HG03196 (cell line): ENCODE results near the gene TMEM145.
"Not testable (repeated sequence)": the region's sequence is repeated elsewhere in the genome, so short reads cannot be mapped to it uniquely, and the experiment has no call there.

Experiments
- ATAC-seq: cut with Tn5 transposase; IDR thresholded peaks from one replicate; pipeline ENCODE4 v1.9.1; 2021; ENCODE audit not compliant: unreplicated experiment

The TMEM145 gene

GRCh38 chr19:42313096-42313839 lies at the start of gene TMEM145:
Gene TMEM145, plus strand, starts transcription at chr19:42313309. Its CDS starts 68 bp downstream, at chr19:42313377.
- no peak for ATAC-seq

DNA sequence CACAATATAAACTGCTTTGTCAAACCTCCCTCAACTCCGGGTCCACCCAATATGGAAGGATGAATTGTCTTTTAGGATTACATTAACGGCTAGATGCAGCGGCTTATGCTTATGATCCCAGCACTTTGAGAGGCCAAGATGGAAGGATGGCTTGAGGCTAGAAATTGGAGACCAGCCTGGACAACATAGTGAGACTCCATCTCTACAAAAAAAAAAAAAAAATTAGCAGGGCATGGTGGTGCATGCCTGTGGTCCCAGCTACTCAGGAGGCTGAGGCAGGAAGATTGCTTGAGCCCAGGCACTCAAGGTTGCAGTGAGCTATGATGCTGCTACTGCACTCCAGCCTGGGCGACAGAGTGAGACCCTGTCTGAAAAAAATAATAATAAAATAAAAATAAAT lies 47.0 kb upstream of the TMEM145 start:
- ATAC-seq = not testable (repeated sequence)

- not testable (repeated sequence) for ATAC-seq
Observed at GRCh38 chr19:42266928-42267603, 46.0 kb upstream of the TMEM145 start.

DNA sequence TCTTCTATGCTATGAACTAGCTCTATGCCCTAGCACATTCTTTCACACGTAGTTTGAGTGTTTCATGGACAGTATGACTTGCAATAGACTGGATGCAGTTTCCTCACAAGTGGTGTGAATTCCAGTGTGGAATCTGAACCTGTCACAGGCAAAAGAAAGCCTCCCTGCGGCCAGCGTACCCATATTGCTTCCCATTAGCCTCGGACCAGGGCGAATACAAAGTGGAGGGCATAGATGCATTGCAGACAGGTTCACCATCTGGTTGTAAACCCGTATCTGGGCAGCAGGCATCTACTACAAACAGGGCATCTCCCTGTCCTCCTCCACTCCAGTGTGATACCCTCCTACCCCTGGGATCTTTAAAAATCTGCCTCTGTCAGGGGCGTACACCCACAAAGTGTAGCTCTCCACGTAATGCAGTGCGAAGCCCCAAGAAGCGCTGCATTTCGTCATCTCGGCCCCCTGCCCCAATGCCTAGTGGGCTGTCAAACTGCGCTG lies 45.4 kb upstream of the TMEM145 start:
- ATAC-seq = no peak

- ATAC-seq = peak; percentile 60
Observed at GRCh38 chr19:42268142-42268703, 44.9 kb upstream of the TMEM145 start.

- peak; percentile 79 for ATAC-seq
Observed at GRCh38 chr19:42268704-42269477, 44.2 kb upstream of the TMEM145 start, which contains the start of gene CIC. Gene CIC, plus strand, starts transcription at chr19:42269252. Its CDS starts 2,532 bp downstream, at chr19:42271784.

GRCh38 chr19:42269478-42270345 lies 43.4 kb upstream of the TMEM145 start:
- ATAC-seq = no peak

DNA sequence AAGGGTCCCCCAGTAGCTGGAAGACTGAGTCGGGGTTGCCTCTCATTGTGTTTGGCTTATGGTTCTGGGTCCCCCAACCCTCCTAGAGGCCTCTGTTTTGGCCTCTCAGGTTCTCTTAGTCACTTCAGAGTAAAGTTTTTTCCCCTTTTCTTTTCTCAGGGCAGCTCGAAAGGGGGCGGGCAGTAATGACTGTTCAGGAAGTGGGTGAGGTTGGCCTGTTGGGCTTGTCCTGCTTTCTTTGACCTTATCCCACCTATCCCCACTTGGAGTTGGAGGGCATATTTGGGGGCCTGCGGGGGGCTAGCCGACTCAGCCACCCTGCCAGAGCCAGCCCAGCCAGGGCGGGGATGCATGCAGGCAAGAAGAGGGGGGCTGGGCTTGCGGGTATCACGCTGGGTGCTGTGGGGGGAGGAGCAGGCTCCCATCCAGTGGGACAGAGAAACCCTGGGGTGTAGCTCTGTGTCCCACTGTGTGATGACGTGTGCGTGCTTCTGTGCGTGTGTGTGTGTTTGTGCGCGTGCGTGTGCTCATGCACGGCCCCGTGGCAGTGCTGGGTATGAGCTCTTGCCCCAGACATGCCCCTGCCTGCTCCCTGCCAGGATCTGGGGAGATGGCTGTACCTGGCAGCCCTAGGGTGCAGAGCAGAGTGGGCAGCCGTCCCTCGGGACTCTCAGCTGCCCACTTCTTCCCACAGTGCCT lies 42.6 kb upstream of the TMEM145 start:
- no peak for ATAC-seq

- no peak for ATAC-seq
Observed at GRCh38 chr19:42271045-42271419, 42.1 kb upstream of the TMEM145 start.

- no peak for ATAC-seq
Observed at GRCh38 chr19:42271861-42272534, 41.1 kb upstream of the TMEM145 start.

DNA sequence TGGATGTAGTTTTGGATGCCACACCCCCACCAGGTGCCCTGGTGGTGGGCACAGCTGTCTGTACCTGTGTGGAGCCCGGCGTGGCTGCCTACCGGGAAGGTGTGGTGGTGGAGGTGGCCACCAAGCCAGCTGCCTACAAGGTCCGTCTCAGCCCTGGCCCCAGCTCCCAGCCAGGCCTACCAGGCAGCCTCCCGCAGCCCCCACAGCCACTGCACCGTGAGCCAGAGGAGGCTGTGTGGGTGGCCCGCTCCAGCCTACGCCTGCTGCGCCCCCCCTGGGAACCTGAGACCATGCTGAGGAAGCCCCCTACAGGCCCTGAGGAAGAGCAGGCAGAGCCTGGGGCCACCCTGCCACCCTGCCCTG lies 40.6 kb upstream of the TMEM145 start:
- ATAC-seq = no peak

GRCh38 chr19:42272989-42273406 lies 40.1 kb upstream of the TMEM145 start:
- no peak for ATAC-seq

GRCh38 chr19:42273407-42274064 lies 39.6 kb upstream of the TMEM145 start:
- ATAC-seq = no peak

GRCh38 chr19:42274065-42274682 lies 38.9 kb upstream of the TMEM145 start:
- no peak for ATAC-seq

- ATAC-seq = no peak
Observed at GRCh38 chr19:42275103-42275502, 38.0 kb upstream of the TMEM145 start.

DNA sequence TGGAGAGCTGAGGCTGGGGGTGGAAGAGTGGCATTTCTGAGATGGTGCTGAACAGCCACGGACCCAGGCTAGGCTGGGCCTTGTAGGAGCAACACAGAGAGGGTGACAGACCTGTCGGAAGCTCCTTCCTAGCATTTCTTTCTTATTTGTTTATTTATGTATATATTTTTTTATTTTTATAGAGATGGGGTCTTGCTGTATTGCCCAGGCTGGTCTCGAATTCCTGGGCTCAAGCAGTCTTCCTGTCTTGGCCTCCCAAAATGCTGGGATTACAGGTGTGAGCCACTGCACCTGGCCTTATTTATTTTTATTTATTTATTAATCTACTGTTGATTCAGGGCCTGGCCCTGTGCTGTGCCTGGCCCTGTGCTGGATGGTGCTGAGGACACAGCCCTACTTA lies 37.6 kb upstream of the TMEM145 start:
- no peak for ATAC-seq

DNA sequence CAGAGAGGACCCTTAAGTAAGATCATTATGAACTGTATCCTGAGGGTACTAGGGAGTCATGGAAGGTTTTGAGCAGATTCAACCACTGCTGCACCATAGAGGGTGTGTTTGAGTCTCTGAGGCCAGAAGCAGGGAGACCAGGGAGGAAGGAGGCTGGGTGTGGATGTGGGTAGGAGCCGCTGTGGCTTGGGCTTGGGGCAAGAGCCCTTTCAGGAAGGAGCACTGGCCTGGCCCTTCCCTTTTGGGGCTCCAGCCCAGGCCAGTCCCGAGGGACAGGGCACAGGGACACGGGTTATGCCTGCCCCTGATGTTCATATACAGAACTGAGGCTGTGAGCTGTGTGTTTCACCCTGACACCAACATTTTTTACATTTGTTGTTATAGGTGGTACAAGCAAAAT lies 36.8 kb upstream of the TMEM145 start:
- no peak for ATAC-seq

GRCh38 chr19:42276821-42277220 lies 36.3 kb upstream of the TMEM145 start:
- no peak for ATAC-seq
